SK-N-DZ (cell line): Measurements from ENCODE around the gene TRIO.

Experiments used
- DNase-seq: peaks from one replicate; pipeline ENCODE4 v3.0.0-alpha.2; 2015; ENCODE audit warnings: low spot score

TRIO gene

DNA sequence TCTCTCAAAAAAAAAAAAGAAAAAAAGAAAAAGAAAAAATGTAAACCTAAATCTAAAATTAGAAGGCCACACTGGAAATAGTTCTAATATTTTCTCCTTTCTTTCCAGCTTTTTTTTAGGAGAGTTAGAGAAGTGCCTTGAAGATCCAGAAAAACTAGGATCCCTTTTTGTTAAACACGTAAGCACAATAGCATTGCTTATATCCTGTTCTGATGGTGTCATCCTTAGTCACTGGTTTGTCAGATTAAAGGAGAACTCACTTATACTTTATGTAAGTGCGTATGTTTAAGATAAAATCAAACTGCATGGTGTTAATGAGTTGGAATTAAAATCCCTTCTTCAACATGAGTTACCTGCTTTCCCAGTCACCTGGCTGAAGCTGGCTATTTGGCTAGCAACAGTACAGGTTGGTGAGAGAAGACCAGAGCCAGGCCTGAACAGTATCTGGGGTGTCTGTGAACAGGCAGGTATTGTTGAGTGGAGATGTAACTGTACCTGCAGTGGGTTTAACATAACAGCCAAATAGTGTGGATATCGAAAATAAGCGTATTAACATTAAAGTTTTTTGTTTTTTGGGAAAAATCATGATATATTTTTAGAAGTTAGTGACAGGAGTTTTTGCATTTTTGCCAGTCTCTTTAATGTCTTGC lies 333.8 kb downstream of the TRIO start:
- DNase-seq, result no peak

DNA sequence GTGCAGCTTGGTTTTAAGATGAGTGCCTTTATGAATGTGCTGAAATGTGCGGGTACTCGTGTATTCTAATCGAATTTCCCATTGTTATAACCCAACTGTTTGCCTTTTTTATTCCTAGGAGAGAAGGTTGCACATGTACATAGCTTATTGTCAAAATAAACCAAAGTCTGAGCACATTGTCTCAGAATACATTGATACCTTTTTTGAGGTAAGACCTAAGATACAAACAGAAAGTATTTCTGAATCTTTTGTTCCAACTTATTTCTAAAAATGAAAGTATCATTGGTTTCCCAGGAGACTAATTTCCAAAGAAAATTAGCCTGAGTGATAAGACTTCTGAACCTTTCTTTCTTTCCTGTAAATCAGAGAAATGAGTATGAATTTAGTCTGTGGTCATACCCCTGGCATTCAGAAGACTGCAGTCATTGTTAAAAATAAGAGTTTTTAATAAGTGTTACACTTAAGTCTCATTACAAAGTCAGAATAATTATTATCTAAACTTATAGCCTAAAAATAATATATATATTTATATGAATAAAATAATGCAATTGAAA lies 336.1 kb downstream of the TRIO start:
- DNase-seq, result no peak

DNA sequence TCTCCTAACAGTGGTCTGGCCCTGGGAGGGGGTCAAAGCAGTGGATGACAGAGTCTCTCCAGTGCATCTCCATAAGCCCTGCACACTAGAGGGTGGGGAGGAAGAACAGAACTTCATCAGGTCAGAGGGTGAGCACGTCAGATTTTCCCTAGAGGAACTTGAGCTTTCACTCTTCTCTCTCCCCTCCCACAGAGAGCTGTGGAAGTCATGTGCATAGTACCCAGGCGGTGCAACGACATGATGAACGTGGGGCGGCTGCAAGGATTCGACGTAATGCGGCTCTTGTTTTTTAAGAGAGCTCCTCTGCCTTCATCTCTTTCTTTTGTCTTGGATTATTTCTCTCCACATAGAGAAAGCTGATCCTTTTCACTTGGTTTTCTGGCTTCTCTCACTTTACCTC lies 338.2 kb downstream of the TRIO start:
- no peak for DNase-seq

DNA sequence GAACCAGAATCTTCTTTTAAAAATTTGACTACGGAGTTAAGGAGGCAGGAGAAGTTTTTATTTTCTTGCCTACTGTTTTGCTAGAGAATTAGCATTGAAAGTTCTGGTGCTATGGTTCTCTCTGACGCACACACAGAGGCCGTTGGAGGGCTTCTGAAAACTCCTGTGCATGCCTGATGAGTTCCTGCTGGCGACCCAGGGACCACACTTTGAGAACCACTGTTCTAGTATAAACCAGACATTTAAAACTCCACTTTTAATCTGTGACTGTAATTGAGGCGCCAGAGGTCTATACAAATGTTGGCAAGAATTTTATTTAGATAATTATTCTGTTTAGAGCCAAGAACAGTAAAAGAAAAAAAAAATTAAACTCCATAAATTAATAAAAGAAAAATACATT lies 338.9 kb downstream of the TRIO start:
- DNase-seq, result no peak

DNA sequence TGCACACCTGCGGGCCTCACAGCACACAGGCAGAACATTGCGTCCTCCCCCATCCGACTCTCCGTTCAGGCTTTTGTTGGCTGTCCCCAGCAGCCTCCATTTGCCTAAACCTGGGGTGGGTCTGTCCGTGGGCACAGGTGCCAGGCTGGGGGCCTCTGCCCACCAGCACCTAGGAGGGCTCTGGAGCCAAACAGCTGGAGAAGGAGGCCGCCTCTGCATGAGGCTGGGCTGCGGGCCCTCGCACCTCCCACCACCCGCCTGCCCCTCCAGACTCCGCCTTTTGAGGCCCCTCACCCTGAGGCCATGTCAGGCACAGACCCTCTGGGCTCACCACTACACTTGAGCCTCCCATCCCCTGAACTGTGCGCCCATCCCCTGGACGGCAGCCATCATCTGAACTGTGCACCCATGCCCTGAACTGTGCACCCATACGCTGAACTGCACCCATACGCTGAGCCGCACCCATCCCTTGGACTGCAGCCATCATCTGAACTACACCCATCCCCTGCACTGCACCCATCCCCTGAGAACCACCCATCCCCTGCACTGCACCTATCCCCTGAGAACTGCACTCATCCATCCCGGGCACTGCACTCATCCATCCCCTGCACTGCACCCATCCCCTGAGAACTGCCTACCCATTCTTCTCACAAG lies 340.5 kb downstream of the TRIO start:
- no peak for DNase-seq

DNA sequence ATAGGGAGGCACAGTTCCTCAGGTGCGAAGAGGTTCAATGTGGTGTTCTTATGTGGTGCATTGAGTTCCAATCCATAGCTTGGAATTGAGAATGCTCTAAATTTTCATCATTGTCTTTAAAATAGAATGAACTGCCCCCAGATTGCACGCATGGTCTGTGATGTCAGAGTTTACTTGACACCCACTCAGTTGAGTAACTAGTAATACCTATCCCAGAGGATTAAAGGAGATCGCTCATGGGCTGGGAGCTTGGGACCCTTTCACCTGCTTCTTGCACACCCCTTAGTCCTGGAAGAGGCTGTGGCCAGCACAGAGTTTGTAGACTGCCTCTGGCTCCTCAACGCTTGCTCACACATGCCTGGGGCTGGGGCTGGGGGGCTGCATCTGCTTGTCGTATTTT lies 343.3 kb downstream of the TRIO start:
- no peak for DNase-seq

DNA sequence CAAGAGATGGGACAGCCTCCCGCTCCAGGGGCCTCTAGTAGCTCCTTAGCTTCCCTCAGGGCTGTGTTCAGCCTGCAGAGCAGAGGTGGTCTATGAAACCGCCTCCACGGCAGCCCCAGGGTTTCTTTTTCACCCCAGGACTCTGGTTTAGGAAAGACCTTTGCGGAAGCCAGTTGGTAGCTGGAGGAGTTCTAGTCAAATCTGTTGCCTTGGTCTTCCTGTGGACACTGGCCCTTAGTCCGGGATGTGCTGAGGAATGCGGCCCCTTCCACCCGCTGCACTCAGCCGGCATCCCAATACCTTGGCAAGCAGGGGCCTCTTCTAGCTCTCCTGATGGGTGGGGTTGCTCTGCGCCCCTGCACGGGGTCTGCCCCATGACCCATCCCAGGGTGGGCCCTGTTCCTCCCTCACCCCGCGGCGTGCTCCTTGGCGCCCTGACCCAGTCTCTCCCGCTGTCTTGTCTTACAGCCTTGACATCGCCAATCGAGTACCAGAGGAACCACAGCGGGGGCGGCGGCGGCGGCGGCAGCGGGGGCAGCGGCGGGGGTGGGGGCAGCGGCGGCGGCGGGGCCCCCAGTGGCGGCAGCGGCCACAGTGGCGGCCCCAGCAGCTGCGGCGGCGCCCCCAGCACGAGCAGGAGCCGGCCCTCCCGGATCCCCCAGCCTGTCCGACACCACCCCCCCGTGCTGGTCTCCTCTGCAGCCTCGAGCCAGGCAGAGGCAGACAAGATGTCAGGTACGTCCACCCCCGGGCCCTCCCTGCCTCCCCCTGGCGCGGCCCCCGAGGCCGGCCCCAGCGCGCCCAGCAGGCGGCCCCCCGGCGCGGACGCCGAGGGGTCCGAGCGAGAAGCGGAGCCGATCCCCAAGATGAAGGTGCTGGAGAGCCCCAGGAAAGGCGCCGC lies 344.1 kb downstream of the TRIO start:
- no peak for DNase-seq

DNA sequence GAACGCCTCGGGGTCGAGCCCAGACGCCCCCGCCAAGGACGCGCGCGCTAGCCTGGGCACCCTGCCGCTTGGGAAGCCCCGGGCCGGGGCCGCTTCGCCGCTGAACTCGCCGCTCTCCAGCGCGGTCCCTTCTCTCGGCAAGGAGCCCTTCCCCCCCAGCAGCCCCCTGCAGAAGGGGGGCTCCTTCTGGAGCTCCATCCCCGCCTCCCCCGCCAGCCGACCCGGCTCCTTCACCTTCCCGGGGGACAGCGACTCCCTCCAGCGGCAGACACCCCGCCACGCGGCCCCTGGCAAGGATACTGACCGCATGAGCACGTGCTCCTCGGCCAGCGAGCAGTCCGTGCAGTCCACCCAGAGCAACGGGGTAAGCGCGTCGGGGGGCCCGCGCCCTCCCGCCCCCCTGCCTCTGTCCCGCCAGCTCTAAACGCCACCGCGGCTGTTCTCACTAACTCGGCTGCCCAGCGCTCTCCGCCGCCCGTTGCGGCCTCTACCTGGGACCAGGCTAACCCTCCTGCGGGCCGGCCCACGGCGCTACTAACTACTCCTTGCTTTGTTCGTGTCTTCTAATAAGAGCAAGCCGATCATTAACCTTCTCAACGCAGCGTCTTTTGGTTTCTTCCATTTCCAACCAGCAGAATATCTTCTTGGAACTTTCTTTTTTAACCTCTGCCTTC lies 344.9 kb downstream of the TRIO start:
- DNase-seq, result no peak

DNA sequence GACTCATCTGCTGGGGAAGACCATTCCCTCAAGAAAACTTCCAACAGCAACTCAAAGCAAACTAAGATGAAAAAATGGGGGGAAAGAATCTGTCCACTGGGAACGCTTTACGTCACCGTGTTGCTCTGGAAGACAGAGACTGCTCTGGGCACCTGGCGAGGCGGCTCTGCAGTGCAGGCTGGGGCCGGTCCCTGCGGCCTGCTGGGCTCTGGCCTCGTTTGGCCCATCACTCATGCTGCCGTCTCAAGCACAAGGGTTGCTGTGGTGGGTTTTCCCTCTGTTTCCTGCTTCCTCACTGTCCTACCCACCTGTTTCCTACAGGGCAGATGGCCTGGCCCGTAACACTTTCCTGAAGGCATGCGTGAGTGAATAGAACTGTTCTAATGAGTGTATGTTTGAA lies 345.6 kb downstream of the TRIO start:
- no peak for DNase-seq

DNA sequence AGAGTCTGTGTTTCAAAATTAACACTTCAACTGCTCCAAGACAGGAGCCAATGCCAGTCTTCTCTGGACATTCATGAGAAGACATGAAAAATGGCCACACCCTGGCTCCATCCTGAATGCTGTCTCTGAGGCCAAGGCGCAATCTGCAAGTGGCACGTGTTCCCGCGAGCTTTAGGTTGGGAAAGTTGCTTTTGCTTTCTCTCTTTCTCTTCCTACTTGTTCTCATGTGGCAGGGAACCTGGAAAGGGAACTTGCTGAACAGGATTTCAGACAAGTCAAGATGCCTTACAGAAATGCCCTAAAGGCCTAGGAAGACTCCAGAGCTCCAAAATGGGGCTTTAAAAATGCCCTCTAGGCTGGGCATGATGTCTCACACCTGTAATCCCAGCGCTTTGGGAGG lies 346.5 kb downstream of the TRIO start:
- no peak for DNase-seq

DNA sequence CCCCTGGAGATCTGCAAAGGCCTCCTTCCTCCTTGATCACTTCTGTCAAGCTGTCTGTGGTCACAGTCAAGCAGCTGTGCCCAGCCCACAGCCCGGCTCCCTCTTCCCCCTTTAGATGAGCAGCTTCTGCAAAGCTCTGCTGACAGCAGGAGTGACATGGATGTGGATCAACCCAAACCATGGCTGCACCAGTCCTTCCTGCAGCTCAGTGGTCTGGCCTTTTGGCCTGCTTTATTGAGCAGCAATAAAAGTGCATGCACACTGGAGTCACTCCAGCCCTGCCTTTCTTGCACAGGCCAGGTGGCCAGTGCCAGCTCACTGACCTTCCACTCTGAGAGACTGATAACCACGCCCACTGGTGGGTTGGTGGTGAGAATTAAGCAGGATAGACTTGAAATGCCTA lies 347.2 kb downstream of the TRIO start:
- no peak for DNase-seq

DNA sequence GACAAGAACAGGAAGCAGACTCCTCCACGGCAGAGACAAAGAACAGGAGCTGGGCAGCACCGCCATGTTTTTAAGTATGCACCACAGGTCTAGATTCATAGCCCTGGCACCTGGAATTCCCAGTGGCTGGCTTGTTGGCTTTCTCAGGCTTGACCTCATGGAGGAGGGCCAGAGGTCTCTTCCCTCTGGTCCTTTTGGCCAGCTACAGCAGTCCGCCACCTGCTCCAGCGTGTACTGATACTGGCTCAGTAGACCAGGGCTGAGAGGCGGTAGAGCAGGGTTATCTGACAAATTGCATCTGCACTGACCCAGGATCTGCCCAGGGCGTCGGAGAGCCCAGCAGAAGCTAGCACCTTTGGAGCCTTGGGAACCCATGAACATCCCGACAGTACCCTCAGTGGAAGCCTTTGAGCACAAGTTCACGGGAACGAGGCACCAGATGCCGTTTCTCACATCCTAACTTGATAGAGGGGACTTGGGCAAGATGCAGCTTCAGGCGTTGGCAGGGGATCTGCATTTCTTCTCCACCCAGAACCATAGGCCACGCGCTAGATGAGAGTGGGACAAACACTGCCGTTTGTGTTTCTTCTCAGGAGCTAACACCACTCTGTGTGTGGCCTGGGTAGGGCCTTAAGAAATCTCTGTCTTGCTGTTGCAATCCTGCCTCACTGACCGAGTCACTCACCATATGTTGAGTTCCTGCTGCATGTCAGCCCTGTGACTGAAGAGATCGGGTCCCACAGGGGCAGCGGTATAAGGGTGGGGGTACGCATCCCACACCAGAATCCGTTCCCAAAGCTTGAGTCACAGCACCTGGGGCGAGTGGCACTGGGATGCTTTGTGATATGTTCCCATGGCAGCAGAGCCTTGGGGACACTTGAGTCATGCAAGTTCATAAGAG lies 348.1 kb downstream of the TRIO start:
- no peak for DNase-seq

DNA sequence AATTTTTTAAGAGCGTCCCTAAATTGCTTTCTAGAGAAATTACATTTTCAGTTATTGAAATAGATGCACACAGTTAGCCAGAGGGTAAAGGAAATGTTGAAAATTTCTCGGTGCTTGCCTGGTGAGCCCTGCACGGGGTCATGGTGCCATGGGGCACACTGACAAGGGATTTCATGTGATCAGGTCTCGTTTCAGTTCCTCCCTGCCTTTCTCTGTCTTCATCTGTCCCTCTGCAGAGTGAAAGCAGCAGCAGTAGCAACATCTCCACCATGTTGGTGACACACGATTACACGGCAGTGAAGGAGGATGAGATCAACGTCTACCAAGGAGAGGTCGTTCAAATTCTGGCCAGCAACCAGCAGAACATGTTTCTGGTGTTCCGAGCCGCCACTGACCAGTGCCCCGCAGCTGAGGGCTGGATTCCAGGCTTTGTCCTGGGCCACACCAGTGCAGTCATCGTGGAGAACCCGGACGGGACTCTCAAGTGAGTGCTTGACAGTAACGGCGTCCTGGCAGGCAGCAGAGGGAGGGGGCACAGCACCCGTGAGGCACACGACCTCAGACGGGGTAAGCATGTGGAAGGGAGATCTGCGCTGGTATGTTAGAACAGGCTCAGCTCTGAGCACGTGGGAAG lies 349.3 kb downstream of the TRIO start:
- no peak for DNase-seq

DNA sequence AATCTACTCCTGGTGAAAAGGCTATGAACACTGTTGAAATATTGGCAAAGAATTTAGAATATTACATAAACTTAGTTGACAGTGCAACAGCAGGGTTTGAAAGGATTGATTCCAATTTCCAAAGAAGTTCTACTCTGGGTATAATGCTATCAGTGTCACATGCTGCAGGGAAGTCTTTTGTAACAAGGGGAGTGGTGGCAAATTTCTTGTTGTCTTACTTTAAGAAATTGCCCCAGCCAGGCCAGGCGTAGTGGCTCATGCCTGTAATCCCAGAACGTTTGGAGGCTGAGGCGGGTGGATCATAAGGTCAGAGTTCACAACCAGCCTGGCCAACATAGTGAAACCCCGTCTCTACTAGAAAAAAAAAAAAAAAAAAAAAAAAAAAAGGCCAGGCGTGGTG lies 352.2 kb downstream of the TRIO start:
- no peak for DNase-seq

DNA sequence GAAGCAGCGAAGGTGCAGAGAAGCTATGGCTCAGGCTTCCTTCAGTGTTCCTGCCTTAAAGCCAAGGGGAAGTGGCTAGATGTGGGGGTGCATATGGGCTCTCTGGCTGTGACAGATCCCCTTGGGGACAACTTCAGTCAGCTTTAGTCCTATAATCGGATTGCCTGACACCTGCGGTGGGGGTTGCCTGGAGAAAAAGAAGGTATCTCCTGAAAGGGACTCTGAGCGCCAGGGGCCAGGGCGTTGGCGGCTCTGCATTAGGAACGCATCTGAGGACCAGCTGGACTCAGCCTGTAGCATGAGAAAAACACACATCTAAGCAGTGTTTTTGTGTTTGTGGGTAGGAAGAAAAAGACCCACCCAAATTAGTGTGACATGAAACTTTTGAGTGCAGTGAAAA lies 354.2 kb downstream of the TRIO start:
- no peak for DNase-seq

DNA sequence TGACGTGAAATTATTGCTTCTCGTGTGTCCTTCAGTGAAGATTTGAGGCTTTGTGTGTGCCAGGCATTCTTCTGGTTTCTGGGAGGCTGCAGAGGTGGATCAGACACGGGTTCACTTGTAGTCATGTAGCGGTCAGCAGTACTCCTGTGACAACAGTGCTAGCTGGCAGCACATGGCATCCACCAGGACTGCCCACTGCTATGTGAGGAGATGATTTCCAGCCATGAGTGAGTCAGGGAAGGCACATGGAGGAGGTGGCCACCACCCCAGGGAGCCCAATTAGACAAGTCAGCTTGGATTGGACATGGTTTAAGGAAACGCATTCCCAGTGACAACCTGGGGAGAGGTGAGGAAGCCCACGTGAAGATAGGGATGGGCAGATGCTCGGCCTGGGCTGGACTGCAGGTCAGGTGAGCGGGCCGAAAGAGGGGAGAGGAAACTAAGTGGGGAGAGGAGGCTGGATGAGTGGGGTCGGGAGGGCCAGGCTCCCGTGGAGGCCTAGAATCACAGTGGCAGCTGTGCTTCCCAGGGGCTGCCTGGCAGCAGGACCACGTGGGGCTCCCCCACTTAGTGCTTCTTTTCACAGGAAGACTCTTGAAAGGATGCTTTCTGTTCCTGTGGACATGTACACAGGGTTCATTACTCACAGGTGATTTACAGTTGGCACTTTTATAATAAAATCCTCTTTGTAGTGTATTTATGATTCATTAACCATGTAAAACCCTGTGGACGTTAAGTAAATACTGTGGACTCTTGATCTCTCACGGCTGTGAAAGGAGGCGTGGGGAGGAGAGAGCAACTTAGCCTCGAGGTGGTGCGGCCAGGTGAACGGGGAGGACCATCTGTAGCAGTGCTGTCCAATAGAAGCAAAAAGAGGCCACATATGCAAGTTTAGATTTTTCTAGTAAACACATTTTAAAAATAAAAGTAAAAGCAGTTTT lies 358.5 kb downstream of the TRIO start:
- DNase-seq, result no peak

DNA sequence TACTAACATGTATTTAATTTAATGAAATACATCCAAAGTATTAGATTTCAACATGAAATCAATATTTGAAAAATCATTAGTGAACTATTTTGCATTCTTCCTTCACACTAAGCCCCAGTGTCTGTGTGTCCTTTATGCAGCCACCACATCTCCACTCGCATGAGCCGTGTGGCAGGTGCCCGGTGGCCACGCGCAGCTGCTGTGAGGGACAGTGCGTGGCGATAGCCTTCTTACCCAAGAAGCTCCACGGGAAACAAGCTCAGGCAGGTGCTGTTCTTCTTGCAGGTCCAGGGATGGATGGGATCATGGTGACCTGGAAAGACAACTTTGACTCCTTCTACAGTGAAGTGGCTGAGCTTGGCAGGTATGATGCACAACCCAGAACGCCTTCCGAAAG lies 359.1 kb downstream of the TRIO start:
- DNase-seq, result no peak

DNA sequence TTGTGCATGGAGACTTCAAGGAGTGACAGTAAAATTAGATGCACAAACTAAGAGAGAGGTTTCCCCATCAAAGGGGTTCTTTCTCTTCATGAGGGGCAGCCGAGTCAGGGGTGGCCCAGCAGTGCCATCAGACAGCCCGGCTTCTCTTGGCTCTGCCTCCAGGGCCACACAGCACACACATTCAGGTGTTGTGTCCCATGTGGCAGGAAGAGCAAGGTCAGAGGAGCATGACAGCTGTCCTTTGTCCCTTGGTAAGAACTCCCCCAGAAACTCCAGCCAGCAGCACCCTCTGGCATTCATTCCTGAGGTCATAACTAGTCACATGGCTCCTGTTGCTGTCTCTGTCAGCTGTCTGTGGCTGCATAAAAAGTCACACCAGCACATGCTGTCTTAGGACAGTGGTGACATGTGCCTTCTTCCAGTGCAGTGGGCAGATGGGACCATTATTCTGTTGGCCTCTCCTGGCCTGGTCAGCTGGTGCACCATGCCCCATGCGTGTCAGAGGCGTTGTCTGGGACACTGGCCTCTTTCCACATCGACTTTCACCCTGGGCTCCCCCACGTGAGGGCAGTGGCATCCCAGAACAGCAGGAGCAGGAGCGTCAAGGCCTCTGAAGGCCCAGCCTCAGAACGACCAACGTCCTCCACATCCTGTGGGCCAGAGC lies 360.0 kb downstream of the TRIO start:
- DNase-seq, result no peak
